ENCODE data around the gene THAP12.
"Not testable (repeated sequence)": the region's sequence is repeated elsewhere in the genome, so short reads cannot be mapped to it uniquely, and the experiment has no call there.

The THAP12 gene

DNA sequence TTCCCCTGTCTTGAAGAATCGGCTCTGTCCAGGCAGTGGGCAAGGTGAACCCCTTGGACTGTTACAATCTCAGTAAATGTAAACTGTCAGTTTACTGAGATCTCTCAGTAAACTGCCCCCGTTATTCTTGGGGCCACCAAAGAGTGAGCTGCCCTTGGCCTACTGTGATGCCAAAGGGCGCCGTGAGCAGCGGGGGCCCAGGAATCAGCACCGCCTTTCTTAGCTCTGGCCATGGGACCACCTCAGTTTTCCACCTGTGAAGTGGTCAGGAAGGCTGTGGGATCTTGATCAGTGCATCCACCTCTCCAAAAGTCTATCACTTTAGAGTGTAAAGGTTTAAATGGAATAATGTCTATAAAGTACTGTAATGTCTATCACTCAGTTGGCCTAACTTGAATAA, 57.1 kb downstream of the THAP12 start:
- no peak for DNase-seq

- DNase-seq = not testable (repeated sequence)
Measured at GRCh38 chr11:76323375-76323774, 57.6 kb downstream of the THAP12 start.

DNA sequence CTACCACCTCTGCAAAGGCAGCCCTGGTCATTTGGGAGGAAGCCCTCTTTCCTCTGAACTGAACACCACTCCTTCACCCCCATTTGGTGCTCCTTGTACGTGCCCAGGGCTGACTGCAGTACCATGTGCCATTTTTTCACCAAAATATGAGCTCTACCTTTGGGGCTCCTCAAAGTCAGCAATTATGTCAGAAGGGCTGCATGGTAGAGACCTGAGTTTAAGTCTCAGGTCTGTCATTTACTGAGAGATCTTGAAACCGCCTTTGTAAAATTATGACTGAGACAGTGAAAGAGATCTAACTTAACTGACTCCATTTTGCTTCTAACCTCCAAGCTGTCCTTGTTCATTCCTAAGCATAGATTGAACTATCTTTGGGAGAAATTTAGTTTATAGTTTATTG, 58.0 kb downstream of the THAP12 start:
- no peak for DNase-seq

DNA sequence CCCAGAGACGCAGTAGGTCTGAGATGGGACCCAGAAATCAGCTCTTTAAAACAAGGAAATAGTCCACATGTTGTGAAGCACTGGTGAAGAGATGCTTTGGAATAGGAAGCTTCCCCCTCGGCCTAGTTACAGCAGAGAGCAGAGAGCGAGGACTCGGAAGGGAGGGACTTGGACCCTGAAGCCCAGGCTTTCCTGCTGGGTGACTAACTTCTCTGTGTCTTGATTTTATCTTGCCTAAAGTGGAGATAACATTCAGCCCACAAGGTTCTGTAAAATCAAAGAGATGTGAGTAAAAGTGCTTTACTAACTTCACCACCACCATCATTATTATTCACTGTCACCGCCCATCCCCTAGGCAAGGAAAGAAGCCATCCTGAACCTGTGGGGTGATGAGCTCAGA, 58.4 kb downstream of the THAP12 start:
- DNase-seq = no peak

DNA sequence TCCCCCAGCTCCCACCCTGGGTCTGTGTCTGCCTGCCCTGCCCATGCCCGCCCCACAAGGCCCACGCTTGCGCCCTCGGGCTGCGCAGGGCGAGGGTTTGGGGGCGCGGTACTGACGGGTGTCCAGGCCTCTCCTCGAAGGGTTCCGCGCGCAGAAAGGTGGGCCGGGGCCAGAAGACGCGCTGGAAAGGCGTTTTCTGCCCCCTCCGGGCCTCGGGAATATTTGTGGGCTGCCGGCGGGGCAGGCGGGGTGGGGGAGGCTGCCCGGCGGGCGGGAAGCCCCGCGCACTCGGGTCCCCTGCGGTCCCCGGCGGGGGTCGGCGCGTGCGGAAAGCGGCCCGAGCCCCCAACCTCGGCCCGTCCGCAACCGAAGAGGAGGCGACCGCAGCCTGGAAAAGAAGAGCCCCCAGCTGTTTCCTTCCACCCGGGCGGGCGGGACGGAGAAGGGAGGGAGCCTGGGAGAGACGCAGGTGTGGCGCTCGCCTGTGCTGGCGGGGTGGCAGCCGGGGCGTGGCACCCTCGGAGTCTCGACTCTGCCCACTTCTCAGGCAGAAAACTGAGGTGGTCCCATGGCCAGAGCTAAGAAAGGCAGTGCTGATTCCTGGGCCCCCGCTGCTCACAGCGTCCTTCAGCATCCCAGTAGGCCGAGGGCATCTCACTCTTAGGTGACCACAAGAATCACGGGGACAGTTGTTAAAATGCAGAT, 59.0 kb downstream of the THAP12 start:
- DNase-seq = no peak

DNA sequence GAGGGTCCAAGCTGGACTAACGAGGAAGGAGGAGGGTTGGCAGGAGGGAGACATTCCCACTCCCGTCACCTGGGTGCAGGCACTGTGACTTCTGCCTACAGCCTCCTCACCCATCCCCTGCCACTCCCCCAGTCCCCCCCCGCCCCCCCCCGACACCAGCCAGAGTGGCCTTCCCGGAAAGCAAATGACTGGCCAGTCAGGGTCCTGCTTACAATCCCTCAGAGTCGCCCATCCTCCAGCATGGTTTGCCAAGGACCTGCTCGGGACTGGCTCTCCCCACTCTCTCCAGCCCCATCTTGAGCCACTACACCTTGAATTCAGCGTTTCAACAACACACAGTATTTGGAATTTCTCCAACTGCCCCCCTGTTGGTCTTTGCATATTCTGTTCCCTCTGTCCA, 59.6 kb downstream of the THAP12 start:
- no peak for DNase-seq

DNA sequence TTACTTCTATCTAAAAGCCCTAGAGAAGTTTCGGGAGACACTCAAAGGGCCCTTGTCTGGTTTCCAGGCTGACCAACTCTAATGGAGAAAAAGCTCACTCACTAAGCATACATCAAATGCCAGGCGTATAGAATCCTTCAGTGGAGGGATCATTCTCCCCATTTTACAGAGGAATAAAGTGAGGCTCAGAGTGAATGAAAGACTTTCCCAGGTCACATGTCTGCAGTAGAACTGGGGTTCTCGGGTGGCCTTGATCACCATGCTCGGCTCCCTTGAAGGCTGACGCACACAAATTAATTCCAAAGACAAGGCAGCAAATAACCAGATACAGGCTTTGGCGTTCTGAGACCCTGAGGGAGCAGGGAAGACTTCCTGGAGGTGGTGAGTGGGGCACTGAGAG, 60.0 kb downstream of the THAP12 start:
- DNase-seq = no peak

DNA sequence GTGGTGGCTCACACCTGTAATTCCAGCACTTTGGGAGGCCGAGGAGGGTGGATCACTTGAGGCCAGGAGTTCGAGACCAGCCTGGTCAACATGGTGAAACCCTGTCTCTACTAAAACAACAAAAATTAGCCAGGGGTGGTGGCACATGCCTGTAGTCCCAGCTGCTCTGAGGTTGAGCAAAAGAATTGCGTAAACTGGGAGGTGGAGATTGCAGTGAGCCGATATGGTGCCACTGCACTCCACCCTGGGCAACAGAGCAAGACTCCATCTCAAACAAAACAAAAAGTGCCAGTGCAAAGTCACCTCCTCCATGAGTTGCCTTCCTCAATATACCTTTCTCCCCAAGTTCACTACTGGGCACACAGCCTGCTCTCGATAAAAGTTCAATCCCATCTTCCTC, 61.1 kb downstream of the THAP12 start:
- not testable (repeated sequence) for DNase-seq

DNA sequence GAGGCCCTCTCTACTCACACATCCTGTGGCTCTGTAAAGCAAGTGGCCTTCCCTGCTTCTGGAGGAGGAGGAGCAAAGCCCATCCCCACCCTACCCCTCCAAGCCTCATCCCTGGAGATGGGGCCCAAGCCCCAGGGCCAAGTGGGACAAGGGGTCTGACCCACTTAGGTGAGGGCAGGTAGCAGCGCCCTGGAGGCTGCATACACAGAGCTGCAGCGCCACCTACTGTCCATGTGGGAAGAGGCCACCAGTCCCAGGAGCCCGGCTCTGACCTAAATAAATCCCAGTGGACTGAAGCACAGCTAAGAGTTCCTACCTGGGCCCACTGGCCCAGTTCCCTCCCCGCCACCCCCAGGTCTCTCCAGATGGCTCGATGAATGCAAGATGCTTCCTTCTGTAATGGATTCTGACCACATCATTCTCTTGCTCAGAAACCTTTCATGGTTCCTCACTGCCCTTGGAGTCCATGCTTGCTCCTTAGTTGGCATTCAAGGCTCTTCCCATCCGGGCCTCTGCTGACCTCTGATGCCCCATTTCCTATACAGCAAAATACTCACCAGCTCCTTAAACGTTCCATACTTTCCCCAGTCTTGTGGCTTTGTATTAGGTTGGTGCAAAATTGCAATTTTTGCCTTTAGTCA, 62.1 kb downstream of the THAP12 start:
- DNase-seq = peak; percentile 89

DNA sequence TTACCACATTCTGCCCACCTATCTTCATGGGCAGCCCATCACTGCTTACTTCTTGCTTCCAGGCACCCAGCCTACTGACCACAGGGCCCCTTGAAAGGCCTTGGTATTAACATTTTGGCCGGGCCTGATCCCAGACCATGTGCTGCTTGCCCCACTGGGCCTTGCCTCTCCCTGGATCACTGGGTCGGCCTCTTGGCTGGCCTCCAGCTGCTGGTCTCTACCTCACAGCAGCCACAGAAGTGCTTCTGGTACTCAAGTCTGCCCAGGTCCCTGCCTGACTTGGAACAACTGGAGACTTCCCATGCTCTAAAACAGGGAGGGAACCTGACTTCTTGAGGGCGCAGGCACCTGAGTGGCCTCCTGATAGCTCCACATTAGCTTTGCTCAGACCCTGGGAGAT, 63.6 kb downstream of the THAP12 start:
- DNase-seq = no peak

- no peak for DNase-seq
Measured at GRCh38 chr11:76316726-76317125, 64.2 kb downstream of the THAP12 start.

DNA sequence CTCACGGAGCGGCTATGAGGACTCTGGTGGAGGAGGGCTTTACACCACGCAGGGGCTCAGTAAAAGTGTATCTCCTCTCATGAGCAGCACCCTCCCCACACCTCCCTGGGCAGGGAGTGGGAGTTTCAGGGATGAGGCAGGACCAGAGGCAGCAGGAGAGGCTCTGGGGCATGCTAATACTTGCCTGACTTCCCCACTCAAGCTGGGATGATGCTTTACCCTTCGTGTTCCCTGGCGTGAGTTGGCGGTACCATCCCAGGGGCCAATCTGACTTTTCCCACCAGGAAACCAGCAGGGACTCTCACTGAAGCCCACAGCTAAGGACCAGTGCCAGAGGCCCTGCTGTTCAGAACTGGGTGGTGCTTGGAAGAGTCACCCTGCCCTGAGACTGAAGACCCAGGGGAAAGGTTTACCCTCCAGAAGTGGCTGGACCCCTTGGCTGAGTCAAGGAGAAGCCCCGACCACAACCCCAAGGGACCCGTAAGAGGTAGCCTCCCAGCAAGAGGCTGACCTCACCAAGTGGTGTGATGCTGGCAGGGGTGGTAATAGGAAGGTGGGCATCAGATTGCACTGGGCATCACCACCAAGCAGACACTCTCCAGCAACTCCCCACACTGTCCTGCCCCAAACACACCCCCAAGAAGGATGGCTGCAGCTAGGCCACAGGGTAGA, 65.6 kb downstream of the THAP12 start:
- DNase-seq = no peak

DNA sequence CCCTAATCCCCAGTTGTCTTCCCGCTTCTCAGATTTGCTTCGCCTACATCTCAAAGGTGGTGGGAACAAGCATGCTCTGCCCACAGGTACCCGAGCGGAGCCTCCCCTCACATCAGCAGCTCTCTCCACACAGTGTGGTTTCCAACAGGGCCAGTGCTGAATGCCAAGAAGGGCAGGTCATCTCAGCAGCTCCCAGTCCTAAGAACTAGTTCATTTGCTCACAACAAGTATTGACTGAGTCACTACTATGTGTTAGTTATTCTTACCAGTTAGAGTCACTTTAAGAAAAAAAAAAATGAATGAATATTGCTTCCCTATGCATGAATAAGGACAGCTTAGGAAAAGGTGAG, 66.2 kb downstream of the THAP12 start:
- no peak for DNase-seq

- DNase-seq = no peak
Measured at GRCh38 chr11:76313913-76314740, 66.8 kb downstream of the THAP12 start.

DNA sequence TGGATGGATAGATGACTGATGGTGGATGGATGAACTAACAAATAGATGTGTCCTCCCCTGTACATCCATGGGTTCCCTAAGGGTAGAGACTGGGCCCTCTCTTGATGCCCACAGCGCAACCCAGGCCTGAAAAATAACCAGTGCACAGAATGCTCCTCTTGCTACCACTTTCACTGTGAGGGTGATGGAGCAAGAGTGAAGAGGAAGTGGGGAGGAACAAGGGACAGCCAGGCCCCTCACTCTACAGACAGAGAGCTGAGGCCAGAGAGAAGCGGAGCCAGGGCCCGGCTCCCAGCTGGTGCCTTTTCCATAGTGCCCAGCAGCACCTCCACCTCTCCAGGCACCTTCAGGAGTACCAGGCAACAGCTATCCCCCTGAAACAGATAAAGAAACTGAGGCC, 67.7 kb downstream of the THAP12 start:
- no peak for DNase-seq

GRCh38 chr11:76310832-76311595, 69.9 kb downstream of the THAP12 start:
- no peak for DNase-seq

GRCh38 chr11:76307978-76308747, 72.8 kb downstream of the THAP12 start:
- DNase-seq = no peak

DNA sequence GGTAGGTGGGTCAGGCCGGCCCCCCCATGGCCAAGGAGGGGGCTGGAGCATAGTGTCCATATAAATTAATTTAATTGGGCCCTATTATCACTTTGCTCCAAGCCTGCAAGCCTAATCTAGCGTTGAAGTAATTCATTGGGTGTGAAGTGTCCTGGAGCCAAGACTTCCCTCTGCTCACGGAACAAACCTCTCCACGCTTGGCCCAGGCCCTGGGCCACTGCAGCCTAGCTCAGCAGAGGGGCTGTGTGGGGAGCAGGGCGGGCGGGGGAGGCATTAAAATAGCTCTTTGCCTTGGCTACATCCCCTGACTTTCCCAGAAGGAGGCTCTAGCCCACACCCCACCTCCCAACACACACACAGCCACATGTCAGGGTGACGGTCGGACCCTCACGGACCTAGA, 73.5 kb downstream of the THAP12 start:
- DNase-seq = no peak

DNA sequence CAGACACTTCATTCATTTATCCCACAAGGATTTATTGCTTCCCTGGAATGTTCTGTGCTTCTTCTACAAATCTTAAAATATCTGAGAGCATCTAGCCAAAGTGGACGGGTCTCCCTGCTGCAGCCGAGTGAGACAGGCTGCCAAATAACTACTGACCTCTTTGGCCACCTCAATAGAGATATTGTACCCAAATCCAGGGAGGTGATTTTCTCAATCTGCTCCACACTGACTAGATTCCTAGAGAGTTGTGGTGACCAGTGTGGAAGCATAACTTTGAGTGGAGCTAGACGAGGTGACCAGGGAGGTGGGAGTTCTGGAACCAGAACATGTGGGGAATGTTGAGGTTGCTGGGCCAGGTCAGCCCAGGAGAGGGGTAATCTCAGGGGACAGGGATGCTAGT, 77.5 kb downstream of the THAP12 start:
- DNase-seq = no peak

- DNase-seq = no peak
Measured at GRCh38 chr11:76302996-76303395, 77.9 kb downstream of the THAP12 start.

All from stimulated activated CD4-positive, alpha-beta T cell treated with anti-CD3 and anti-CD28 coated beads, Interleukin-4, amount 100 ng/mL, for 24 hours (primary cell).